ENCODE data around the gene STIMATE.

Gene STIMATE

DNA sequence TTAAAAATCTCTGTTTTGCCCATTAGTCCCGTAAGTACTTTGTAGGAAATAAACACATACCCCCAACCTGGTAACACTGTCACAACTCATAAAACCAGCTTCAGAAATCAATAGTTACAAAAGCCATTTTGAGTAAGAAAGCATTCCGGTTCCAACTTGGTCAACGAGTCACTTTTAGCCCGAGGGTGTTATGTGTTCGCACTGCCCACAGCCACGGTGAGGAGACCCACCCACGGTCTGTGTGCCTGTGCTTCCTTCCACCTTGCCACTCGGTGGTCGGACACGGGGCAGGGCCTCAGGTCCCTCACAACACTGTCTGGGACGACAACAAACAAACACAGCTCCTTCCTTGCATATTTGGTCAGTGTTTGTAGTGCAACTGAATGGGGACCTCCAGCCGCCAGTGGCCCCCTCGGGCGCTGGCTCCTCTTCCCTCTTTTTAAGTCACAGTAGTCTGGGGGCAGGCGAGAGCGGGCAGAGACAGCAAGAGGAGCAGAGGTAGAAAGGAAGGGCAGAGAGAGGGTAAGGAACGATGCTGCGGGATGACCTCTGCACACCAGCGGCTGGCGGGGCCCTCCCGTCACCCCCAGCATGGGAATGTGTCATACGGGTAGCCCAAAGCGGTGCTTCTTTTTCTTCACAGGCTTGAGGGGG, 57.3 kb downstream of the STIMATE start:
- DNase-seq (ENCODE audit: low spot score), result no peak

DNA sequence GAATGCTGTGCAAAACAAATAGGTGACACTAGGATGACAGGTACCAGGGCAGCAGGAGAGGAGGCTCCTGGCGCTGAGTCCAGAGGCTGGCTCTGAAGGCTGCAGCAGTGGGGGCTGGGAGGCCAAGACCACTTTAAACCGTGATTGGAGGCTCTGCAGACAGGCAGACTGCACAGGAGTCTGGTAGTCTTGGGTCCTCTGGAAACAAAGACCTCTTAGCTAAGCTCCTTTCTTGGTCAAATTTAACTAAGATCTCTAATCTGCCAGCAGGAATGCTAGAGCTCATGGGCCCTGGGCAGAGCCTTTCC, 58.1 kb downstream of the STIMATE start:
- DNase-seq (ENCODE audit: low spot score), result no peak

DNA sequence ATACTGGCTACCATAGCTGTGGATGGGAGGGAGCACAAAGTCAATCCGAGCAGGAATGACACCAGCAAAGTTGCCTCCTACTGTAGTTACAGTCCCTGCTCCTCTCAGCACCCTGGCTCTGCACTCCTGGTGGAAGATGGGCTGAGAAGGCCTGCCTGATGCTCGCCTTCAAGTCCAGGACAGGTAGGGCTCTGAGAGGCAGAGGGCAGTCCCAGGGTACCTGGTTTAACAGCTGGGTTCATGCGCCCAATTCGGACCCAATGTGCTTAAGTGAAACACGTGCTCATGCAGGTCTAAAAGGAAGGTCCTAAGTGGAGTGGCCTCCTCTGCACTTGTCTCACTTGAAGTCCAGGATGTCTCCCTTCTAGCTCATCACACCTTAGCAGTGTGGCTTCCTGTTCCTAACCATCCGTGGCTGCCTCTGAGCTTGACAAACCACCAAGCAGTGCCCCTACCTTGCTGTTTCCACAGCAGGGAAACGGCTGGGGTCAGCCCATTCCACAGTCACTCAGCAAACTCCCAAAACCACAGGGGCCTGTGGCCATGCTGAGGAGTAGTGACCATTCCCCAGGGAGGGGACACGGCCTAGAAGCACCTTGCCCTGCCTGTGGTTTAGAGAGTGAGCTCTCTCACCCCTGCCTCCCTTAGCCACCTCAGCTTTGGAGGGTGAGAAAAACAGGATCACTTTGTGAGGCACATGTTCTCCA, 58.6 kb downstream of the STIMATE start:
- no peak for DNase-seq (ENCODE audit: low spot score)

GRCh38 chr3:52836986-52837385, 60.4 kb downstream of the STIMATE start:
- DNase-seq (ENCODE audit: low spot score), result no peak

DNA sequence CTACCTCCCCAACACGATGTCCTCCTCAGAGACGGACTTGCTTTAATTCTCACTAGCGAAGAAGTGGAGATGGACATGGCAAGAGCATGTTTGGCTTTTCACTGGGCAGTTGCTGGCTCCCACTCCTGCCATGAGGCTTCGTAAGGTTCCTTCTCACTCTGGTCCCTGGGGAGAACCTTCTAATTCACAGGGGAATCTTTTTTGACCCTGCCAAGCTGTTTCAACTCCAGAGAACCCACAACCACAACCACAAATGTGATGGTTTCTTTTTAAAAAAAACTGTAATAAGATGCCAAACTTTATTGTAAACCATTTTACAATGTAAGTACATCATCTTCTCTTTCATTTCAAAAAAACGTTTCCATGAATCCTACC, 60.9 kb downstream of the STIMATE start:
- no peak for DNase-seq (ENCODE audit: low spot score)

- DNase-seq (ENCODE audit: low spot score), result no peak
Measured at GRCh38 chr3:52835766-52836470, 61.4 kb downstream of the STIMATE start.

DNA sequence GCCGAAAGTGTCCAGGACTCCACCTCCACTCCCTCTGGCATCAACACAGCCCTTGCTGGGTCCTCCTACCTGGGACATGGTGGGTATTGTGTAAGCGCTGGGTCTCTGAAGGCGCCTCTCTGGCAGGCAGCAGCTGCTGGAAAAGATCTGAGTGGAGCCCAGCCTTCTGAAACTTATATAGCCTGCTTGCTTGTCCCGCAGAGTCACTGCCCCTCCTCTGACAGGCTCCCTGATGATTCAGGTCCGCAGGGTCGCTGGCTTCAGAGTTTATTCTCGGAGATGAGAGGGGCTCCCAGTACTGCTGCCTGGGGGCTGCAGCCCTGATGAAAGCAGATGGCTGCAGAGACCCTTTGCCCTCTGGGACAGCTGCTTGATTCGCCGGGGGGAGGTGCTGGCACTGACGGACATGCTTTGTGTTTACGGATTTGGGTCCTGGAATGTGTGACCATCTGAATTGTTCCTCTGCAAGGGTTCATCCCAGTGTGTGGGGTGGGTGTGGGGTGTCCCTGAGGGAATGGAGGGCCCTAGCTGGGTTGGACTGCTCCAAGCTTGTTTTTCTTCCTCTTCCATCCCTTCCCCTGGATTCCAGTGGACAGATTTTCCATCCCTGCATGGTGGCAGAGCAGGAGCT, 62.4 kb downstream of the STIMATE start, which contains the start of gene MUSTN1:
MUSTN1 (minus strand) TSS at position 149 of the 631 bp plus-strand sequence; CDS start at position 78, 71 bp downstream.
- peak; percentile 86 for DNase-seq (ENCODE audit: low spot score)

DNA sequence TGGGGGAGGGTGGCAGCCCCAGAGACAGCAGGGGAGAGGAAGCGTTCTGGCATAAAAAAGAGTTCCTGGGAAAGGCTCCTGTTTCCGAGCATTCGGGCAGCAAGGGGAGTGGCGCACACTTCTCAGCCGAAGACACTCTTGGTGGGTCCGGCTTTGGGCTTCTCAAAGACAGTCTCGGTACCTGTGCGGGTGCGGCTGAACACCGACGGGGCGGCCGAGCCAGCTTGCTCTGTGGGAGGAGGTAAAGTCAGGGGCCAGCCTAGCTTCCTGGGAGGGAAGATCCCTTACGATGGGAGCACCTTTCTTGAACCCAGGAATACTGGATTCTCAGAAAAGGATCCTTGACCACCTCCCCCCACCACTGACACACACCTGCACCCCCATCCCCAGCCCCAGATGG, 64.1 kb downstream of the STIMATE start:
- no peak for DNase-seq (ENCODE audit: low spot score)

DNA sequence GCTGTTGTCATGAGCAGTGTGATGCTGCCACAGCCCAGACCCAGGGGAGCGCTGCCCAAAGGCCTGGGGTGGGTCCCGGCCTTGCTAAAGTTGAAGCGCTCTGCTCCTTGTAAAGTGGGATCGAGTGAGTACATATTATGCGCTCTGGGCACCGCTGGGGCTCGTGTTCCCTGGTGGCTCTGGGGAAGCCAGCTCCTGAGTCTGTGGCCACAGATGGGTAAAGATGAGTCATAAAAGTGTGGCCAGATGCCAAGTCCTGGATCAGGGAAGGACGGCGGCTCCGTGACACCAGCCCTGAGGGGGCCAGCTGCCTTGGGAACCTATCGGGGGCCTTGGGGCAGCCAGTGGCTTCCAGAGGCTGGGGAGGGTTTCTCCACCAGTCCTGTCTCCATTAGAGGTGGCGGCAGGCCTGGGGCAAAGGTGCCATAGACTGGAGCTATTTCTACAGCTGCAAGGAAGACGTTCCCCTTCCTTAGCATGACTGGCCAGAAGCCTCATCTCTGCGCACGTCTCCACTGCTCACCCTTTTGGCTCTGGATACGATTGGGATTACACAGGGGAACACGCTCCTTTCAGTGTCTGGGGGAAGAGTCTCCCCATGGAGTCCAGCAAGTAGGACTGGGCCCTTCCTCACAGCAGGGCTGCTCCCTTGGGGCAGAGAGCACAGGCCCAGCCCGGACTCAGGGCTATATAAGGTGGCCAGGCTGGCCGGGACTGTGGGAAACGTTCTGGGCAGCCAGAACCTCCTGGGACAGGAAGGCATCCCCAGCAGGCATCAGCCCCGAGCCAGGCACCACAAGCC, 65.6 kb downstream of the STIMATE start:
- DNase-seq (ENCODE audit: low spot score), result no peak

DNA sequence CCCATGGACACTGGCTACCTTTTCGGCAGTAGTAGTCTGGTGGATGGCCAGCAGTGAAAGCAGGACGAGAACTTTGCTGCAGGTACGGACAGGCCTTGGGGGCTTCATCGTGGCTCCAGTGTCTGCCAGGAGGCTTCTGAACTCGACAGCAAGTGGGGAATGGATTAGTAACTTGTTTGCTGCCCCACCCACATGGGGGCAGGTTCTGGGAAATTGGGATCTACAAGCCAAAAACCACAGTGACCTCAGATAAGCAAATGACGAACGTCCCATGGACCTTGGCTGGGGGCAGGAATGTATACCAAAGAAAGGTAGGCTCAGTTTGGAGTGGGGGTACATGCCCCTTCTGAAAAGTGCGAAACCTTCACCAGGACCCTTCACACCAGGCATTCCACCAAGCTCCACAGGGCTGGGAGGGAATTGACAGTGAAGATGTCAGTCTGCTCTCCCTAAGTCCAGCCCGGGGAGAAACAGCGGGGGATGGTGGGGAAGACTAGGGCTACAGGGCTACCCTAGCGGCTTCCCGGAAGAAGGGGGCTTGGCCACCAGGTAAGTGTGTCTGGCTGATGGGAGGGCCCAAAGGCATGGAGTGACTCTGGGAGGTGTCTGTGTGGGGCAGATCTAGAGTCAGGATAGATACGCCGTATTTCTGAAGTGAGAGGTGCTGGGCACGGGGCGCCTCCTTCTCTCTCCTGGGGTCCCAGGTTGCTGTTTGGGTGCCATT, 66.7 kb downstream of the STIMATE start, which contains the start of gene ITIH4:
ITIH4 (minus strand) TSS at position 138 of the 724 bp plus-strand sequence; CDS start at position 108, 30 bp downstream.
- no peak for DNase-seq (ENCODE audit: low spot score)

DNA sequence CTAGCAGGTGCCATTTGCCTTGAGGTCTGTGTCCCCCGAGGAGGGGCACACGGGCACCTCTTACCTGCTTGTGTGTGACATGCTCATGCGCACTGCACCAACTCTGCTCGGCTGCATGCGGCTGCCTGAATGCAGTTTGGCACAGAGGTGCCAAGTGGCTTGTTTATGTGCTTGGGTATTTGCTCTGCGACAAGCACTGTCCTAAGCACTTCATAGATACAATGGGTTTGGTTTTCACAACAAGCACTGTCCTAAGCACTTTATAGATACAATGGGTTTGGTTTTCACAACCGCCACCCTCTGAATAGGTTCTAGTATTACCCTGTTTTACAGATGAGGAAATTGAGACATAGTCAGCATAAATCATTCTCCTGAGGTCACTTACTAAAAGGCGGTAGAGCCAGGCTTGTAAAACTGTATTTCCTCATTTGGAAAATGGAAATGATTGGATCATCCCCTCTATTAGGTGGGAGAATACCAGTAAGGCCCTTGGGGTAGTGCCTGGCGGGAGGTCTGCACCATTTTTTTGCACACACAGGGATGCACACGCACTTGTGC, 67.4 kb downstream of the STIMATE start:
- DNase-seq (ENCODE audit: low spot score), result no peak

GRCh38 chr3:52829482-52829881, 67.9 kb downstream of the STIMATE start:
- DNase-seq (ENCODE audit: low spot score), result no peak

DNA sequence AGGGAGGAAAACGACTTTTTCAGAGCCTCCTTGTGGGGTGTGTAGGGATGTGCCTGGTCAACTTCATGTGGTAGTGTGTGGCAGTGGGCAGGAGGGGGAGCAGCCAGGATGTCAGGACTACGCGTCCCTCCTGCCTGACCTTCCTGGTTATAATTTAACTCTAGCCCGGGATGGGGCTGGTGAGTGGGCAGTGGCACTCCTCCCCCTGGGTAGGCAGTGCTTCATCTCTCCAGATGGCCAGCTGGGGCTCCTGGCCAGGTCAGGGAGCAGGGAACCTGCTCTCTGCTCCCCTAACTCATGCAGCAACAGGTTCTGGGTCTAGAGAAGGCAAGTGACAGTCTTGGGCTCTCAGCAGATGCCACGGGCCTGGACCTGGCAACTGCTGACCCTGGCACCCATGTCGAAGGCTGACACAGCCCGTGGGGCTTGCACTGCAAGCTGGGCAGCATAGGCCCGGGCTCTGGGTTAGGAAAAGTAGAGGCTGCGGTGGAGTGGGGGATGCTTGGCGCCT, 69.4 kb downstream of the STIMATE start:
- no peak for DNase-seq (ENCODE audit: low spot score)

GRCh38 chr3:52827441-52827840, 69.9 kb downstream of the STIMATE start:
- no peak for DNase-seq (ENCODE audit: low spot score)

- DNase-seq (ENCODE audit: low spot score), result no peak
Measured at GRCh38 chr3:52824037-52824436, 73.3 kb downstream of the STIMATE start.

DNA sequence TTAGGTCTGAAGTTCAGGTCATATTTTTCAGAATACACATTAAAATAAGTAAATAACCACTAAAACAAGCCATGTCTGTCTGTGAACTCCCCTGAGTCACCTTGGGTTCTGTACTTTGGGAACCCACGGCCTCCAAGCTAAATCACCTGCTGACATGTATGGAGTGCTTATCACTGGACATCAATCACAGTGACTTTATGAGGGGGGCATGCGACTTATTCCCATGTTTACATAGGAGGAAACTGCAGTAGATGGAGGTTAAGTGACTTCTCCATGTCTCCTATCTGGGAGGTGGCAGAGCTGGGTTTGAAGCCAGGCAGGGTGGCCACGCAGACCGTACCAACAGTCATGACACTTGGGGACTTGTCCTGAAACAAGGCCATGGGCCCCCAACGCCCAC, 75.0 kb downstream of the STIMATE start:
- DNase-seq (ENCODE audit: low spot score), result no peak

- peak; percentile 67 for DNase-seq (ENCODE audit: low spot score)
Measured at GRCh38 chr3:52820736-52821135, 76.6 kb downstream of the STIMATE start.

- no peak for DNase-seq (ENCODE audit: low spot score)
Measured at GRCh38 chr3:52819936-52820335, 77.4 kb downstream of the STIMATE start.

DNA sequence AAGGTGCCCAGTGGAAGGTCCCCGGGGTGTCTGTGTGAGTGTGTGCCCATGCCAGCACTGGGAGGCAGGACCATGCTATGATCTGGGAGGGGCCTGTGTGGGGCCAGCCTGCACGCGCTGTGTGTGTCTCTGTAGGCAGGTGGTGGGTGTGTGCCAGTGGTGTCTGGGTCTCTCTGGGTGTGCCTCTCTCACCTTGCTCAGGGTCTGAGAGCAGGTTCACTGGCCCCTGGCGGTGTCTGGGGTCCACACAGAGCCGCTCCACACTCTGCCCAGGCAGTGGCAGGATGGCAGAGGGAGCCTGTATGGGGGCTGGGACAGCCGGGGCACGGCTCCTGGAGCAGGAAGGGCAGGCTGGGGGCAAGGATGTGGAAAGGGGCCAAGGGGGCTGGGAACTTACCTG, 79.5 kb downstream of the STIMATE start:
- DNase-seq (ENCODE audit: low spot score), result no peak

- no peak for DNase-seq (ENCODE audit: low spot score)
Measured at GRCh38 chr3:52817221-52817620, 80.1 kb downstream of the STIMATE start.

DNA sequence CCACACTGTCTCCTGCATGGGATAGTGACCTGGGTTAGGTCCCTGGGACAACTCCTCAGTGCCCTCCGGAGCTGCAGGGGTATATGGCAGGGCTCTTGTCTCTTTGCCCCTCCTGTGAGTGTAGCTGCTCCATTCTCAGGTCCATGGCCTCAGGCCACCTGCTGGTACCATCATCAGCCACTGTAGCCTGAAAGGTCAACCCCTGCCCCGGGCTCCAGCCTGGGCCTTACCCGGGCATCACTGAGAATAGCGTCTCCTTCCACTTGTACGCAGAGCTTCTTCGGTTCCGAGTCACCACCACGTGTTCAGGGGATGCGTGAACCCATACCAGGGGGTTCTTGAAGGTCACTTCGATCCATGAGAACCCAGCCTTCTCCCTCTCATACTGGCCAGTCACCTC, 80.7 kb downstream of the STIMATE start:
- DNase-seq (ENCODE audit: low spot score), result no peak

Measured in ecto neural progenitor cell (in vitro differentiated cells).